Activated T-cell treated with anti-CD3 and anti-CD28 coated beads, Interleukin-2, amount 50 U/mL, for 1 hour (primary cell): Measurements from ENCODE around the gene SAT2.
A peak's percentile ranks its signal among the peaks of the same experiment; 100 is the strongest.

ENCODE experiments used
- DNase-seq: peaks from one replicate; pipeline ENCODE4 v3.0.0-alpha.2; 2020

The SAT2 gene

GRCh38 chr17:7589891-7590691 lies 37.5 kb downstream of the SAT2 start, which contains the start of gene SOX15:
Gene SOX15 (minus strand): TSS chr17:7590094. CDS start chr17:7589676, 418 bp downstream.
- DNase-seq, result no peak

GRCh38 chr17:7589204-7589868 lies 38.3 kb downstream of the SAT2 start:
- peak; percentile 78 for DNase-seq

- DNase-seq, result no peak
Observed at GRCh38 chr17:7588553-7589203, 38.9 kb downstream of the SAT2 start.

- DNase-seq, result no peak
Observed at GRCh38 chr17:7587420-7588151, 40.0 kb downstream of the SAT2 start.

GRCh38 chr17:7586673-7587419 lies 40.8 kb downstream of the SAT2 start:
- no peak for DNase-seq

- peak; percentile 93 for DNase-seq
Observed at GRCh38 chr17:7583253-7584109, 44.1 kb downstream of the SAT2 start, which contains the start of gene MPDU1. Gene MPDU1 (plus strand): TSS chr17:7583852. CDS start chr17:7583863, 11 bp downstream.

GRCh38 chr17:7582396-7583252 lies 45.0 kb downstream of the SAT2 start:
- DNase-seq, result no peak

GRCh38 chr17:7580604-7581575 lies 46.7 kb downstream of the SAT2 start:
- no peak for DNase-seq

- DNase-seq, result no peak
Observed at GRCh38 chr17:7579834-7580603, 47.6 kb downstream of the SAT2 start.

- peak; percentile 46 for DNase-seq
Observed at GRCh38 chr17:7579001-7579833, 48.4 kb downstream of the SAT2 start, which contains the start of gene CD68. Gene CD68 (plus strand): TSS chr17:7579638. CDS start chr17:7579678, 40 bp downstream.

GRCh38 chr17:7577327-7578199 lies 50.1 kb downstream of the SAT2 start:
- DNase-seq, result no peak

- DNase-seq, result no peak
Observed at GRCh38 chr17:7576432-7576937, 51.1 kb downstream of the SAT2 start.
